Omental fat pad (tissue), 4 donors: ENCODE data around the gene GPR153. TPM values are rescaled to one million over a fixed set of nuclear protein-coding genes. Genes with fewer than 3 reads are reported as not detected.
A peak's percentile ranks its signal among the peaks of the same experiment; 100 is the strongest.

Experiments
- ATAC-seq: fragments of 150-250 bp; one replicate; pipeline ENCODE4 v1.9.1; 2016; ENCODE audit warnings: mild to moderate bottlenecking, moderate library complexity; ENCODE audit not compliant: low FRiP score
- DNase-seq: peaks from one replicate; pipeline ENCODE4 v3.0.0-alpha.2; 2019; ENCODE audit warnings: low spot score
- total RNA-seq, 4 donors: library from RNA; depleted of rRNA; stranded (reverse); fragments of >200 nt; gene quantifications; one replicate each; pipeline ENCODE4 v1.1.0, GENCODE V29; 2016
- TF ChIP-seq, protein P1 (sequence below), 3 donors: fragments of 450-650 bp; IDR thresholded peaks; one replicate each; pipeline ENCODE4 v1.5.1; 2016 to 2017; ENCODE audit warnings: antibody characterized with exemption in 3 of 3, mild to moderate bottlenecking in 3 of 3, moderate library complexity in 2 of 3

GPR153 gene
- total RNA-seq, 4 donors from 2014 or later: 10.9 to 19.8 (median 14.3) TPM

DNA sequence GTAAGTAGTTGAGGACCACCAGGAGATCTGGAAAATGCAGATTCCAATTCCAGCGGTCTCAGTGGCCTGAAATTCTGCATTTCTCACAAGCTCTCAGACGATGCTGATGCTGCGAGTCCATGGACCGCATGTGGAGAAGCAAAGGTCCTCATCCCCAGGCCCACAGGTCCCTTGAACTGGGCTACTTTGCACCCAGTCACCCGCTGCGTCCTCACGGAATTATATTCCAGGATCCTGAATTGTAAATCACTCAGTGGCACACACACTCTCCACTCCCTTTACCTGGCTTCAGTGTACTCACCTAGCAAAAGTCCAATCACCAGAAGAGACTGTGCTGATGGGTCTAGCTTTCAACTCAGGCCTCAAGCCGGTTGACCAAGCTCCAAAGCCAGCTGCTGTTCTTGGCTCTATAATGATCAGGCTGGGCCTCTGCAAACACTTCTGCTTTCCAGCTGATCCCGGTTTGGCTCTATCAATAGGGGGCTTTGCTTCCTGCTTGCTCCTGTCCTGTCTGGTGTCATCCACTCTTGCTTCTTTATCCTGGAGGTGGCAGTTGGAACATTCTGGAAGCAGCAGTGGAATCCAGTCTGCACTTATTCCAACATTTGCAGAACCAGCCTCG, 60.6 kb downstream of the GPR153 start:
- TF ChIP-seq, protein P1, sequence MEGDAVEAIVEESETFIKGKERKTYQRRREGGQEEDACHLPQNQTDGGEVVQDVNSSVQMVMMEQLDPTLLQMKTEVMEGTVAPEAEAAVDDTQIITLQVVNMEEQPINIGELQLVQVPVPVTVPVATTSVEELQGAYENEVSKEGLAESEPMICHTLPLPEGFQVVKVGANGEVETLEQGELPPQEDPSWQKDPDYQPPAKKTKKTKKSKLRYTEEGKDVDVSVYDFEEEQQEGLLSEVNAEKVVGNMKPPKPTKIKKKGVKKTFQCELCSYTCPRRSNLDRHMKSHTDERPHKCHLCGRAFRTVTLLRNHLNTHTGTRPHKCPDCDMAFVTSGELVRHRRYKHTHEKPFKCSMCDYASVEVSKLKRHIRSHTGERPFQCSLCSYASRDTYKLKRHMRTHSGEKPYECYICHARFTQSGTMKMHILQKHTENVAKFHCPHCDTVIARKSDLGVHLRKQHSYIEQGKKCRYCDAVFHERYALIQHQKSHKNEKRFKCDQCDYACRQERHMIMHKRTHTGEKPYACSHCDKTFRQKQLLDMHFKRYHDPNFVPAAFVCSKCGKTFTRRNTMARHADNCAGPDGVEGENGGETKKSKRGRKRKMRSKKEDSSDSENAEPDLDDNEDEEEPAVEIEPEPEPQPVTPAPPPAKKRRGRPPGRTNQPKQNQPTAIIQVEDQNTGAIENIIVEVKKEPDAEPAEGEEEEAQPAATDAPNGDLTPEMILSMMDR (IDR thresholded peaks at IDR 0.05): no peak
- DNase-seq (no peak), ATAC-seq (no peak)

GRCh38 chr1:6199298-6200187, 61.4 kb downstream of the GPR153 start, which contains the start of gene RPL22:
Gene RPL22 (minus strand): TSS chr1:6199595. CDS start chr1:6199573, 22 bp downstream.
- ATAC-seq (peak; percentile 97), DNase-seq (peak; percentile 91)
- TF ChIP-seq, protein P1 (IDR thresholded peaks at IDR 0.05): no peak

DNA sequence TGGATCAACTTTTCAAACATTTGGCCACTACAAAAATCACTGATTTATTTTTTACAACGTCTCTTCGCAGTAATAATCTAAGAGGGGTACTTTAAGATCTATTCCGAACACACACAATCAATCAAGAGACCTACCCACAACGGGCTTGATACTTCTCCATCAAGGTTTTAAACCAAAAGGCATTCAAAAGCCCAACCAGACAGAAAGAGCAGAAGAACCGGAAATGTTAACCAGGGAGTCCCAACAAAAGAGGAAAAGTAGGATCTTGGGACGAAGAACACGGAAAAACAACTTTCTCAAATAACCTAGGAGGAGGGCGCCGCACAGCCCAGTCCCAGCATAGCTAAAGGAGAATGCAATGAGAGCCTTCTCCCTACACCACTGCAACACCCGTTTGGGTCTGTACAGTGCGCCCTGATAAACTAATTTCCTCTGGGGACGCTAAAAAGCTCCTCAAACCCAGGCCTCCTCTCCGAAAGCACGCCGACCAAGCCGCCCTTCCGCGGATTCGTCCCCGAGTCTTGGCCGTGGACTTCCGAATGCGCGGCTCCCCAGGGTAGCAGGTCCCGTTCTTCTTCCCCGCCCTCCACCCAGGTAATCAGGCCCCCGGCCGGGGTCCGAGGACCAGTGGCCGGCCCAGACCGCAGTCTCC, 62.1 kb downstream of the GPR153 start:
- no peak for DNase-seq
- peak; percentile 11 for ATAC-seq
- TF ChIP-seq, protein P1 (IDR thresholded peaks at IDR 0.05): no peak

GRCh38 chr1:6197746-6198427, 63.0 kb downstream of the GPR153 start:
- TF ChIP-seq, protein P1 (IDR thresholded peaks at IDR 0.05): no peak
- DNase-seq (no peak), ATAC-seq (no peak)

Other genes with a start within 250 kb of the GPR153 start
- gene KCNAB2, start 215.2 kb downstream of the GPR153 start, total RNA-seq: 10 to 100 TPM in 3 of 4 donors, 1 to 10 TPM in 1; 9.9 to 42.2 (median 17.0) TPM
- gene CHD5, start 80.8 kb downstream of the GPR153 start, total RNA-seq: under 1 TPM in 3 of 4 donors, not detected in 1; 0.19 to 0.24 (median 0.19) TPM
- gene RPL22, start 61.5 kb downstream of the GPR153 start, total RNA-seq: 100 to 1,000 TPM; 164 to 205 (median 191) TPM
- gene RNF207, start 55.0 kb downstream of the GPR153 start, total RNA-seq: 10 to 100 TPM in 2 of 4 donors, 1 to 10 TPM in 2; 5.2 to 48.2 (median 9.5) TPM
- 10 to 100 TPM; 47.7 to 70.2 (median 57.3) TPM for gene ICMT, start 25.1 kb downstream of the GPR153 start, total RNA-seq
- not detected for gene HES3, start 16.9 kb downstream of the GPR153 start, total RNA-seq
- 10 to 100 TPM in 2 of 4 donors, 1 to 10 TPM in 2; 7.4 to 16.7 (median 9.2) TPM for gene ACOT7, start 132.7 kb upstream of the GPR153 start, total RNA-seq
- gene HES2, start 158.8 kb upstream of the GPR153 start, total RNA-seq: under 1 TPM in 1 of 4 donors, not detected in 3; 0.12 TPM
- gene ESPN, start 163.7 kb upstream of the GPR153 start, total RNA-seq: under 1 TPM in 1 of 4 donors, not detected in 3; 0.12 TPM
- gene TNFRSF25, start 205.1 kb upstream of the GPR153 start, total RNA-seq: 10 to 100 TPM in 1 of 4 donors, 1 to 10 TPM in 3; 4.4 to 25.5 (median 6.6) TPM
- gene PLEKHG5, start 230.6 kb upstream of the GPR153 start, total RNA-seq: 10 to 100 TPM in 1 of 4 donors, 1 to 10 TPM in 3; 6.6 to 24.6 (median 7.9) TPM